Colonic mucosa (tissue), 4 donors: Measurements from ENCODE around the gene TBX5. TPM values are rescaled to one million over a fixed set of nuclear protein-coding genes. Genes with fewer than 3 reads are reported as not detected.
"Not testable (repeated sequence)": the region's sequence is repeated elsewhere in the genome, so short reads cannot be mapped to it uniquely, and the experiment has no call there.

Experiments used
- DNase-seq: peaks from one replicate; pipeline ENCODE4 v3.0.0-alpha.2; 2020
- H3K27ac ChIP-seq: fragments of 200-600 bp; one replicate; pipeline ENCODE4 v1.8.0; 2021
- H3K27me3 ChIP-seq: fragments of 200-600 bp; one replicate; pipeline ENCODE4 v1.8.0; 2021
- H3K36me3 ChIP-seq: fragments of 200-600 bp; one replicate; pipeline ENCODE4 v1.8.0; 2021
- H3K4me1 ChIP-seq: fragments of 200-600 bp; one replicate; pipeline ENCODE4 v1.8.0; 2021; ENCODE audit warnings: mild to moderate bottlenecking
- H3K4me3 ChIP-seq: fragments of 200-600 bp; one replicate; pipeline ENCODE4 v1.8.0; 2021
- H3K9ac ChIP-seq, 2 donors: one replicate each; pipeline ENCODE4 v1.7.0; 2013; ENCODE audit warnings: control low read depth in 2 of 2, low read depth in 2 of 2, low read length in 2 of 2
- H3K9me3 ChIP-seq: fragments of 200-600 bp; one replicate; pipeline ENCODE4 v1.8.0; 2021
- intact Hi-C: fragments of 100-400 bp; cut with DNase I; formaldehyde crosslinking; loops from one replicate; pipeline ENCODE4 v1.14.1; 2022
- total RNA-seq, 2 donors: library from RNA; stranded (reverse); fragmentation: NEBNext Ultra II Directional in 1 of 2; extraction: Animal tissue kit (Norgen Biotek cat#: 25700) in 1 of 2; gene quantifications; one replicate each; pipeline ENCODE4 v1.2.1, GENCODE V29; 2021
- TF ChIP-seq, protein P1 (sequence below): fragments of 200-600 bp; IDR thresholded peaks from one replicate; pipeline ENCODE4 v1.8.0; 2022; ENCODE audit warnings: antibody characterized with exemption, mild to moderate bottlenecking
- donor health status: healthy.
- donor health status: DM: no; HTN: no; CAD: no.
- donor health status: DM: no; HTN: no; CAD: no.

Gene TBX5
- total RNA-seq, 2 donors from 2014 or later = not detected

DNA sequence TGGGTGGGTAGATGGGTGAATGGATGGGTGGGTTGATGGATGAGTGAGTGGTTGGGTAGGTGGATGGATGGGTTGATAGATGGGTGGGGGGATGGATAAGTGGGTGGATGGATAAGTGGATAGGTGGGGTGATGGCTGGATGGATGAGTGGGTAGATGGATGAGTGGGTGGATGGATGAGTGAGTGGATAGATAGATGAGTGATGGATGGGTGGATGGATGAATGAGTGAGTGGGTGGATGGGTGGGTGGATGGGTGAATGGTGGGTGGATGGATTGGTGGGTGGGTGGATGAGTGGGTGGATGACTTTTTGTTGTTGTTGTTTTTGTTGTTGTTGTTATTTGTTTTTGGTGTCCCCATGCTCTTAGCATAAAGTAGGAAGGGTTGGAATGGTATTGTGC, 45.5 kb downstream of the TBX5 start:
- Histone ChIP-seq H3K4me3 (no peak overlapping the region), H3K27me3 (no peaks in the 10 kb centered on the region), H3K27ac (no peak overlapping the region), H3K4me1 (no peaks in the 10 kb centered on the region), H3K36me3 (no peaks in the 10 kb centered on the region), H3K9ac (no peak overlapping the region), H3K9me3 (no peaks in the 10 kb centered on the region)
- no peak for DNase-seq
- TF ChIP-seq, protein P1, sequence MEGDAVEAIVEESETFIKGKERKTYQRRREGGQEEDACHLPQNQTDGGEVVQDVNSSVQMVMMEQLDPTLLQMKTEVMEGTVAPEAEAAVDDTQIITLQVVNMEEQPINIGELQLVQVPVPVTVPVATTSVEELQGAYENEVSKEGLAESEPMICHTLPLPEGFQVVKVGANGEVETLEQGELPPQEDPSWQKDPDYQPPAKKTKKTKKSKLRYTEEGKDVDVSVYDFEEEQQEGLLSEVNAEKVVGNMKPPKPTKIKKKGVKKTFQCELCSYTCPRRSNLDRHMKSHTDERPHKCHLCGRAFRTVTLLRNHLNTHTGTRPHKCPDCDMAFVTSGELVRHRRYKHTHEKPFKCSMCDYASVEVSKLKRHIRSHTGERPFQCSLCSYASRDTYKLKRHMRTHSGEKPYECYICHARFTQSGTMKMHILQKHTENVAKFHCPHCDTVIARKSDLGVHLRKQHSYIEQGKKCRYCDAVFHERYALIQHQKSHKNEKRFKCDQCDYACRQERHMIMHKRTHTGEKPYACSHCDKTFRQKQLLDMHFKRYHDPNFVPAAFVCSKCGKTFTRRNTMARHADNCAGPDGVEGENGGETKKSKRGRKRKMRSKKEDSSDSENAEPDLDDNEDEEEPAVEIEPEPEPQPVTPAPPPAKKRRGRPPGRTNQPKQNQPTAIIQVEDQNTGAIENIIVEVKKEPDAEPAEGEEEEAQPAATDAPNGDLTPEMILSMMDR = no peak
- intact Hi-C loops = no loop called here

DNA sequence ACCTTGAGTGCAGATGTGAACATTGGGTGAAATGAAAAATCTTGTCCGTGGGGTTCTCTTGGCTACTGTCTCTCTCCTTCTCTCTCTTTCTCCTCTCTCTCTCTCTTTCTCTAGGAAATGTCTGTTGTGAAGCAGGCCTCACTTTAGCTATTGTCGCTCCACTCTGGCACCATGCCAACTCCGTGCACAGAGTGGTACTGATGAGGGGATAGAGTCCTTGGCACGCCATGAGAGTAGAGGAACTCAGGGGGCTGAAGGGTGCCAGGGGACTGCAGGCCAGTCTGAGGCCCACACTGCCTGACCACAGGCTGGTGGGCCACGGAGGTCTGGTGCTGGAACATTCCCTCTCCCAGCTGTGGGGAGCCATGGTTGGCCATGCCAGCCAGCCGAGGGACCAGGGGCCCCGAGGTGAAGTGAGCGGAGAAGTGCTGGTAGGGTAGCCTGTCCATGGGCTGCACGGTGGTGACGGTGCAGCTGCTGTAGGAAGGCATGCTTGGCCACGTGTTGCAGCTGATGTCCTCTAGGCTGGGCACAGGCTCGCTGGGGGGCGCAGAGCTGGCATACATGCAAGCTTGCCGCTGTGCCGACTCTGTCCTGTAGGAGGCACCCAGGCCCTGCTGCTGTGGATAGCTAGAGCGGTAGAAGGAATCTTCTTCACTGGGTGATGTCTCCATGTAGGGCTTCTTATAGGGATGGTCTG, 50.4 kb downstream of the TBX5 start:
- no peaks in the 10 kb centered on the region for H3K4me1 ChIP-seq
- TF ChIP-seq, protein P1 = no peak
- no peak overlapping the region for H3K9ac ChIP-seq
- no peaks in the 10 kb centered on the region for H3K27me3 ChIP-seq
- intact Hi-C loops = no loop called here
- H3K36me3 ChIP-seq = no peaks in the 10 kb centered on the region
- no peak overlapping the region for H3K27ac ChIP-seq
- H3K9me3 ChIP-seq = no peaks in the 10 kb centered on the region
- H3K4me3 ChIP-seq = no peak overlapping the region
- no peak for DNase-seq

DNA sequence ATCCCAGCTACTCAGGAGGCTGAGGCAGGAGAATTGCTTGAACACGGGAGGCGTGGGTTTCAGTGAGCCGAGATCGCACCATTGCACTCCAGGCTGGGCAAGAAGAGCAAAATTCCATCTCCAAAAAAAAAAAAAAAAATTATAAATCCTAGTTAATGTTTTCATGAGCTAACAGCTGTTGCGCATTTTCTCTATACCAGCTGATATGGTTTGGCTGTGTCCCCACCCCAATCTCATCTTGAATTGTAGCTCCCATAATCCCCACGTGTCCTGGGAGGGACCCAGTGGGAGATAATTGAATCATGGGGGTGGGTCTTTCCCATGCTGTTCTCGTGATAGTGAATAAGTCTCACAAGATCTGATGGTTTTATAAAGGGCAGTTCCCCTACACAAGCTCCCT, 56.7 kb downstream of the TBX5 start:
- intact Hi-C loops, H3K27ac ChIP-seq, H3K9ac ChIP-seq, H3K36me3 ChIP-seq, H3K27me3 ChIP-seq, H3K9me3 ChIP-seq, H3K4me3 ChIP-seq, DNase-seq, H3K4me1 ChIP-seq: not testable (repeated sequence)

DNA sequence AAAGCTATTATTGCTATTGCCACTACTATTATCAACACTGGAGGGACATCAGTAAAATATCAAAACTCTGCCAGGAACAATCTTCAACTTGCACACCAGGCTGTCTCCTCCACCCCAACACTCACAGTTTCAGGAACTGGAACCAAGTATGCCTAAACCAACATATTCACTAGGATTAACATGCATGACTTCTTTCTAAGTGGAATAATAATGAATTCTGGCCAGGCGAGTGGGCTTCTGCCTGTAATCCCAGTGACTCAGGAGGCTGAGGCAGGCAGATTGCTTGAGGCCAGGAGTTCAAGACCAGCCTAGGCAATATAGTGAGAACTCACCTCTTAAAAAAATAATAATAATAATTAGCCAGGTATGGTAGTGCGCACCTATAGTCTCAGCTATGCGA, 58.1 kb downstream of the TBX5 start:
- no peak overlapping the region for H3K27ac ChIP-seq
- no peaks in the 10 kb centered on the region for H3K9me3 ChIP-seq
- H3K36me3 ChIP-seq = no peaks in the 10 kb centered on the region
- no peak overlapping the region for H3K4me3 ChIP-seq
- no peaks in the 10 kb centered on the region for H3K27me3 ChIP-seq
- no peak overlapping the region for H3K9ac ChIP-seq
- H3K4me1 ChIP-seq = no peaks in the 10 kb centered on the region
- TF ChIP-seq, protein P1 = no peak
- no peak for DNase-seq
- intact Hi-C loops = no loop called here

DNA sequence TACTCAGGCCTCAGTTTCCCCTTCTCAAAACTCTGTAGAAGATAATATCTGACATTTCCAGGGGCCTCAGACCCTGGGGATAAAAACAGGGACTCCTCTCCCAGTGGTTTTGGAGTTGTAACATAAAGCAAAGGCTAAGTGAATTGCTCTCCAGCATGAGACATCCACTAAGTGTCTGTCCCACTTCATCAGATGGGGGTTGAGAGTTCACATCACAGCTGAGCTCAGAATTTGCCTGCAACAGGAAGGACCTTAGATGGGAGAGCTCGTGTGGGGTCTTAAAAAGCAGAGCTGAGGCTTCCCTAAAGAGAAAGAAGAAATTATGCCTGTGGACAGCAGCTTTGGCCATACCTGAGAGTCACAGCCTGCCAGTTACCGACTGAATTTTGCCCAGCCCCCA, 61.1 kb downstream of the TBX5 start:
- Histone ChIP-seq H3K9me3 (no peaks in the 10 kb centered on the region), H3K4me3 (no peak overlapping the region), H3K27me3 (no peaks in the 10 kb centered on the region), H3K9ac (no peak overlapping the region), H3K27ac (no peak overlapping the region), H3K4me1 (no peaks in the 10 kb centered on the region), H3K36me3 (no peaks in the 10 kb centered on the region)
- intact Hi-C loops = no loop called here
- no peak for DNase-seq
- TF ChIP-seq, protein P1 = no peak

DNA sequence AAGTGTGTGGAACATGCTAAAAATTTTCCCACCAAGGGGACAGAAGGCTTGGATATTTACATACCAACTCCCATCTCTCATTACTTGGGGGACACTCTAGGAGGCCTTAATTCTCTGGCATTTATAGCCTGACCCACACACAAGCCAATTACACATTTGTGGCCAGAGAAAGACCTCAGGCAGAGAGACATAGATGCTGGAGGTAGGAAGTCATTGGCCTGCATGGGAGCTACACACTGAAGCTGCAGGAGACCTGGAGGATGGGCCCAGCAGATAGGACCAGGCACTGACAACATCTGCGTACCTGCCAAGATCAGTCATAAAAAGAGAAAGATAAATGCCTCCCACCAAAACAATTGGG, 61.7 kb downstream of the TBX5 start:
- Histone ChIP-seq H3K27me3 (no peaks in the 10 kb centered on the region), H3K9me3 (no peaks in the 10 kb centered on the region), H3K36me3 (no peaks in the 10 kb centered on the region), H3K9ac (no peak overlapping the region), H3K4me3 (no peak overlapping the region), H3K27ac (no peak overlapping the region), H3K4me1 (no peaks in the 10 kb centered on the region)
- intact Hi-C loops = no loop called here
- TF ChIP-seq, protein P1 = no peak
- DNase-seq = no peak
